Hematopoietic multipotent progenitor cell (in vitro differentiated cells): ENCODE data around the gene CTF1. TPM values are rescaled to one million over a fixed set of nuclear protein-coding genes. Genes with fewer than 3 reads are reported as not detected.
"Not testable (repeated sequence)": the region's sequence is repeated elsewhere in the genome, so short reads cannot be mapped to it uniquely, and the experiment has no call there.

Source experiments
- DNase-seq, 3 donors: peaks; one replicate each; pipeline ENCODE4 v3.0.0-alpha.2; 2011 to 2015; ENCODE audit warnings: low read depth in 2 of 3, low spot score in 2 of 3
- total RNA-seq: library from RNA; depleted of rRNA; stranded (reverse); fragments of >200 nt; gene quantifications from one replicate; pipeline ENCODE4 v1.2.3, GENCODE V29; 2012

CTF1 gene
- total RNA-seq, 1 donor = 1.6 TPM

GRCh38 chr16:30886145-30886544, 10.3 kb upstream of the CTF1 start:
- no peak for DNase-seq

- no peak for DNase-seq
Observed at GRCh38 chr16:30887927-30888326, 8.5 kb upstream of the CTF1 start.

DNA sequence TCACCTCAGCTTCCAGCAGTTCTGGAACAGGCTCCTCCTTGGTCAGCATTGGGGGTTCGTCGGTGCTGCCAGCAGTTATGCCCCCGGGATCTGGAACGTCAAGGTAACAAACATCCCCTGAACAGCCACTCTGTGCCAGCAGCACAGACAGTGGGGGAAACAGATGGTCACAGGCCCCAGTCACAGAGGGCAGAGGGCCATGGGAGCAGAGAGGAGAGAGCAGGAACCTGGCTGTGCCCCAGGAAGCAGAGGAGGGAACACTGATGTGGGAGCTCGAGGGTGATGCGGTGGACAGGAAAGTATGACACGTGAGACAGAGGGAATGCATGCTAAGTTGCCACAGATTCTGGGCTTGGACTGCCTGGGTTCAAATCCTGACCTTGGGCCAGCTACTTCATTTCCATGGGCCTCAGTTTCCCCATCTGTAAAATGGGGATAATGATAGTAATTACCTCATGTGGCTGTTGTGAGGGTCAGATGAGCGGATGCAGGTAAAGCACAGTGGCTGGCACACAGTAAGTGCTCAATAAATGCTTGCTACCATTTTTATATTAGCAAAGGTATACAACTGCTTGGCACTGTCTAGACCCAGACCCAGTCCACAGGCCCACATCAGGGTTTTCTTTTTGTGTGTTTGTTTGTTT, 7.4 kb upstream of the CTF1 start:
- DNase-seq = no peak

DNA sequence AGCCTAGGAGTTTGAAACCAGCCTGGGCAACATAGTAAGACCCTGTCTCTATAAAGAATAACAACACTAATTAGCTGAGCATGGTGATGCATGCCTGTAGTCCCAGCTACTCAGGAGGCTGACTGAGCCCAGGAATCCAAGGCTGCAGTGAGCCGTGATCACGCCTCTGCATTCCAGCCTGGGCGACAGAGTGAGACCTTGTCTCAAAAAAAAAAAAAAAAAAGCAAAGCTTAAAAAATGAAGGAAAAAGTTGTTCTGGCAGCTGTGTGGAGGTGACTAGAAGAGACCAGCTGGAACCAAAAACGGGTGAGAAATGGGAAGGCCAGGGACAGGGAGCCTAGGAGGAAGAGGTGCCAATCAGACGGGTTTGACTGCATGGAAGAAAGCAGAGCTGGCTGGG, 6.7 kb upstream of the CTF1 start:
- DNase-seq = no peak

DNA sequence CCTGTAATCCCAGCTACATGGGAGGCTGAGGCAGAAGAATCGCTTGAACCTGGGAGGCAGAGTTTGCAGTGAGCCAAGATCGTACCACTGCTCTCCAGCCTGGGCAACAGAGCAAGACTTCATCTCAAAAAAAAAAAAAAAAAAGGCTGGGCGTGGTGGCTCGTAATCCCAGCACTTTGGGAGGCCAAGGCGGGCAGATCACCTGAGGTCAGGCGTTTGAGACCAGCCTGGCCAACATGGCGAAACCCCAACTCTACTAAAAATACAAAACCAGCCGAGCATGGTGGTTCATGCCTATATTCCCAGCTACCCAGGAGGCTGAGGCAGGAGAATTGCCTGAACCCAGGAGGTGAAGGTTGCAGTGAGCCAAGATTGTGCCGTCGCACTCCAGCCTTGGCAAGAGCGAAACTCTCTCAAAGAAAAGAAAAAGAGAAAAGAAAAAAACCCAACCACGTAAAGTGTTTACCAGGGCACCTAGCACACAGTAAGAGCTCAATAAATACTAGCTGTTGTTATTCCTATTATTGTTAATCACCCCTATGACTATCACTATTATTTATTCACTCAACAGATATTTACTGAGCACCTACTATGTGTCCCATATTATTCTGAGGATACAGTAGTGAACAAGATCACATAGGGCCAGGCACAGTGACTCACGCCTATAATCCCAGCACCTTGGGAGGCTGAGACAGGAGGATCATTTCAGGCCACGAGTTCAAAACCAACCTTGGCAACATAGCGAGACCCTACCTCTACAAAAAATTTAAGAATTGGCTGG, 5.2 kb upstream of the CTF1 start:
- not testable (repeated sequence) for DNase-seq

DNA sequence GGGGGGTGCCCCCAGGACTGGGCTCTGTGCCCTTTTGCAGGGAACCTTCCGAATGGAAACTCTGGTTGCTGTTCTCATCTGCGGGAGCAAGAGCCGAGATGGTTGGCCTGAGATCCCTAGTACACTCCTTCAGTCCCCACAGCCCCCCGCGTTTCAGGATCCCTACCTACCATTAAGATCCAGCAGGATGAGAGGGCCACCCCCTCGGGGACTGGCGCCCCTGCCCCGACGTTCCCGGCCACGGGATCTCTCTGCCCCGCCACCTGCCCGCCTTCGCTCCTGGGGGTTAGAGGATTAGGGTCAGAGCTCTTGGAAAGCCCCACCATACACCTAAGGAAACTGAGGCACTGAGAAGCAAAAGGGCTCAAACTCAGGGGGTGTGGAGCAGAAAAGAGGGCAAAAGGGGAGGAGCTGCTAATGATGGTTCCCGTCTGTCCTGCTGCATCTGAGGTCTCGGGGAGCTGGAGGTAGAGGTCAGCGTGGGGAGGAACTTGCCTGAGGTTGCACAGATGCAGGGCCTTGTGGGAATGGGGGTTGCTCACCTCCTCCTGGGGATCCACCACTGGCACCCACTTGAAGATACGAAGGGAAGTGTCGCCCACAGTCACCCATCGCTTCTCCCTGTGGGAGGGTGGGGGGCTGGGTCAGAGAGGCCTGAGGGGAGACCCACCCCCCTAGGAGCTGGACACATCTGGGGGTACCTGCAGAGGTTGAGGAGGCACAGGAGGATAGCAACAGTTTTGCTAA, 3.6 kb upstream of the CTF1 start:
- no peak for DNase-seq

- peak in 2 of 3 donors; percentile 29 to 32 for DNase-seq
Observed at GRCh38 chr16:30893417-30893743, 3.0 kb upstream of the CTF1 start.

- DNase-seq = peak in 2 of 3 donors; percentile 86 to 87
Observed at GRCh38 chr16:30893744-30894539, 2.5 kb upstream of the CTF1 start, which contains the start of gene BCL7C. BCL7C (minus strand) TSS chr16:30894077; CDS start chr16:30893944, 133 bp downstream.

- DNase-seq = no peak
Observed at GRCh38 chr16:30894540-30895368, 1.7 kb upstream of the CTF1 start.

GRCh38 chr16:30895627-30896260, 670 bp upstream of the CTF1 start:
- DNase-seq = peak in 2 of 3 donors; percentile 9 to 11

- peak; percentile 70 to 89 (median 87) for DNase-seq
Observed at GRCh38 chr16:30896889-30897733, 697 bp downstream of the CTF1 start.

- no peak for DNase-seq
Observed at GRCh38 chr16:30899794-30900193, 3.4 kb downstream of the CTF1 start.

- no peak for DNase-seq
Observed at GRCh38 chr16:30900588-30900987, 4.2 kb downstream of the CTF1 start.

GRCh38 chr16:30901201-30902028, 5.0 kb downstream of the CTF1 start:
- DNase-seq = peak in 2 of 3 donors; percentile 14 to 18

DNA sequence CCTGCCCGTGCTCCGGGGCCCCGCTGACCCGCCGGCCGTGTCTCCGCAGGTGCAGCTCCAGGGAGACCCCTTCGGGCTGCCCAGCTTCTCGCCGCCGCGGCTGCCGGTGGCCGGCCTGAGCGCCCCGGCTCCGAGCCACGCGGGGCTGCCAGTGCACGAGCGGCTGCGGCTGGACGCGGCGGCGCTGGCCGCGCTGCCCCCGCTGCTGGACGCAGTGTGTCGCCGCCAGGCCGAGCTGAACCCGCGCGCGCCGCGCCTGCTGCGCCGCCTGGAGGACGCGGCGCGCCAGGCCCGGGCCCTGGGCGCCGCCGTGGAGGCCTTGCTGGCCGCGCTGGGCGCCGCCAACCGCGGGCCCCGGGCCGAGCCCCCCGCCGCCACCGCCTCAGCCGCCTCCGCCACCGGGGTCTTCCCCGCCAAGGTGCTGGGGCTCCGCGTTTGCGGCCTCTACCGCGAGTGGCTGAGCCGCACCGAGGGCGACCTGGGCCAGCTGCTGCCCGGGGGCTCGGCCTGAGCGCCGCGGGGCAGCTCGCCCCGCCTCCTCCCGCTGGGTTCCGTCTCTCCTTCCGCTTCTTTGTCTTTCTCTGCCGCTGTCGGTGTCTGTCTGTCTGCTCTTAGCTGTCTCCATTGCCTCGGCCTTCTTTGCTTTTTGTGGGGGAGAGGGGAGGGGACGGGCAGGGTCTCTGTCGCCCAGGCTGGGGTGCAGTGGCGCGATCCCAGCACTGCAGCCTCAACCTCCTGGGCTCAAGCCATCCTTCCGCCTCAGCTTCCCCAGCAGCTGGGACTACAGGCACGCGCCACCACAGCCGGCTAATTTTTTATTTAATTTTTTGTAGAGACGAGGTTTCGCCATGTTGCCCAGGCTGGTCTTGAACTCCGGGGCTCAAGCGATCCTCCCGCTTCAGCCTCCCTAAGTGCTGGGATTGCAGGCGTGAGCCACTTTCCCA, 5.9 kb downstream of the CTF1 start:
- peak in 2 of 3 donors; percentile 69 to 74 for DNase-seq

DNA sequence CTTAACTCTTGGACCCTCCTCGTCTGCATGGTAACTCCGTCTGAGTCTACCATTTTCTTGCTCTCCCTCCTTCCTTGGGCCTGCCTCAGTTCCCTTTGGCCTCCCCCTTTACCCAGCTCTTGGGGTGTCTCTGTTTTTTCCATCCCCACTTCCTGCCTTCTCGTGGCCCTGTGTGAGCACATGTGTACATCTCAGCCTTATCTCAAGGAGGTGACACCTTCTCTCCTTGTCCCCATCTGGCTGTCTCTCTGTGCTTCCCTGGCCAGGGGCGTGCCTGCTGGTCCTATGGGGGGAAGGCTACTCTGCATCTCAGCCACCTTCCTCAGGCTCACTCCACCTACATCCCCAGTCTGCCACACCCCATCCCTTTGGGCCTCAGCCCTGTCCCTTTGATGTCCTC, 6.6 kb downstream of the CTF1 start:
- DNase-seq = peak in 2 of 3 donors; percentile 13 to 22
